ENCODE measurements around the gene CYSRT1. TPM values are rescaled to one million over a fixed set of nuclear protein-coding genes. Genes with fewer than 3 reads are reported as not detected.

Gene CYSRT1
- polyA plus RNA-seq, 12 donors: 0.91 to 3.2 (median 2.1) TPM; not detected in 2

- peak; percentile 96 for DNase-seq
These were observed 1.6 kb upstream of the CYSRT1 start for GRCh38 chr9:137223078-137223970.

DNA sequence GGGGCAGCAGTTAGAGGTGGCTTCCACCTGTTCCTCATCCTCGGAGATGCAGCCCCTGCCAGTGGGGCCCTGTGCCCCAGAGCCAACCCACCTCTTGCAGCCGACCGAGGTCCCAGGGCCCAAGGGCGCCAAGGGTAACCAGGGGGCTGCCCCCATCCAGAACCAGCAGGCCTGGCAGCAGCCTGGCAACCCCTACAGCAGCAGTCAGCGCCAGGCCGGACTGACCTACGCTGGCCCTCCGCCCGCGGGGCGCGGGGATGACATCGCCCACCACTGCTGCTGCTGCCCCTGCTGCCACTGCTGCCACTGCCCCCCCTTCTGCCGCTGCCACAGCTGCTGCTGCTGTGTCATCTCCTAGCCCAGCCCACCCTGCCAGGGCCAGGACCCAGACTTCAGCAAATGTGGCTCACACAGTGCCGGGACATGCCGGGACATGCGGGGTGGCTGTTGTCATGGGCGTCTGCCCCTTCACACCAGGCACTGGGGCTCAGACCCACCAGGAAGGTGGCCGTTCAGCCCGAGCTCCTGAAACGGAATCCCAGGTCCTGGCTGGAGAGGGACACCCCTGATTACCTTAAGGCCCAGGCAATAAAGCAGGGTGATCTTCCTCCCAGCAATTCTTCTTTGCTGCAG lies 841 bp downstream of the CYSRT1 start:
- no peak for DNase-seq

- no peak for DNase-seq
These were observed 1.5 kb downstream of the CYSRT1 start for GRCh38 chr9:137226338-137227053.

- peak; percentile 69 for DNase-seq
These were observed 2.3 kb downstream of the CYSRT1 start, which contains the start of gene RNF224 for GRCh38 chr9:137227054-137227852. RNF224 (plus strand) TSS chr9:137227502; CDS start chr9:137228336, 834 bp downstream.

DNA sequence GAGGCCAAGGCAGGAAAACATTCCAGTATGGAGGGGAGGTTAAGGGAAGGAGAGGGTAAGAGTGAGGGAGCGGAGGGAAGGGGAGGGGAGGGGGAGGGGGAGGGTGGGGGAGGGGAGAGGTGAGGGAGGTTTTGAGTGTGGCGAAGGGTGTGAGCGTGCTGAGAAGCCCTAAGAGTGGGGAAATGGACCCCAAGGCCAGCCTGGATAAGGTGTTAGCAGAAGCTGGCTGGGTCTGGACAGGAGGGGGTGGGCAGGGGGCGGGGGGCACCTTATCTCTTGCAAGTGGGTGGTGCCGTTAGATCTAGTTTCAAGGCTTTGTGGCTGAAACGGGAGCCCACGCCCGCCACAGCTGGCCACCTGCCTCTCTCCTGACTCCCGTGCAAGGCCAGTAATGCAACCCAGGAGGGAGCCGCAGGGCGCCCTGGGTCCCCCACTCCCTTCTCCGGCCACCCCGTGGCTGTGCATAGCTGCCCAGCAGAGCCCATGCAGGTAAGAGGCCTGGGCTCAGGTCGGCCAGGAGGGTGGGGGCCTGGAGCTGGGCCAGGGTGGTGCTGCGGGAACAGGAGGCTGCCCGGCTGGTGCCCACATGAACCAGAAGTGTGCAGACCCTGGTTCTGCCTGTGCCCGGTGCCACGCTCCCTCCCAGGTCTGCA lies 3.0 kb downstream of the CYSRT1 start:
- no peak for DNase-seq

DNA sequence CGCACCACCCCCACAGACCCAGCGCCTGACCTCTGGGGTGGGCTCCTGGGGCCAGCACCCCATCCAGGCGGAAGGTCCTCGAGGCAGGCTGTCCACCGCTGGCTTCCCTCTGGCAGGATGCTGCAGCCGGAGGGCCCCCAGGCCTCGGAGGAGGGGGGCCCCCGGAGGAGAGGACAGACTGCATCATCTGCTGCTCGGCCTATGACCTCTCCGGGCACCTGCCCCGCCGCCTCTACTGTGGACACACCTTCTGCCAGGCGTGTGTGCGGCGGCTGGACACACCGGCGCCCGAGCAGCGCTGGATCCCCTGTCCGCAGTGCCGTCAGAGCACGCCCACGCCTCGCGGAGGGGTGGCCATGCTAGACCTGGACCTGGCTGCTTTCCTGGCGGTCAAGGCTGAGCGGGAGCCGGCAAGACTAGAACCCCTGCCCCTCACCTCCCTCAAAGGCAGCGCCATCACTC lies 3.6 kb downstream of the CYSRT1 start:
- DNase-seq: no peak

GRCh38 chr9:137228968-137229896 lies 4.3 kb downstream of the CYSRT1 start:
- no peak for DNase-seq

GRCh38 chr9:137229903-137230704 lies 5.1 kb downstream of the CYSRT1 start:
- DNase-seq: no peak

DNA sequence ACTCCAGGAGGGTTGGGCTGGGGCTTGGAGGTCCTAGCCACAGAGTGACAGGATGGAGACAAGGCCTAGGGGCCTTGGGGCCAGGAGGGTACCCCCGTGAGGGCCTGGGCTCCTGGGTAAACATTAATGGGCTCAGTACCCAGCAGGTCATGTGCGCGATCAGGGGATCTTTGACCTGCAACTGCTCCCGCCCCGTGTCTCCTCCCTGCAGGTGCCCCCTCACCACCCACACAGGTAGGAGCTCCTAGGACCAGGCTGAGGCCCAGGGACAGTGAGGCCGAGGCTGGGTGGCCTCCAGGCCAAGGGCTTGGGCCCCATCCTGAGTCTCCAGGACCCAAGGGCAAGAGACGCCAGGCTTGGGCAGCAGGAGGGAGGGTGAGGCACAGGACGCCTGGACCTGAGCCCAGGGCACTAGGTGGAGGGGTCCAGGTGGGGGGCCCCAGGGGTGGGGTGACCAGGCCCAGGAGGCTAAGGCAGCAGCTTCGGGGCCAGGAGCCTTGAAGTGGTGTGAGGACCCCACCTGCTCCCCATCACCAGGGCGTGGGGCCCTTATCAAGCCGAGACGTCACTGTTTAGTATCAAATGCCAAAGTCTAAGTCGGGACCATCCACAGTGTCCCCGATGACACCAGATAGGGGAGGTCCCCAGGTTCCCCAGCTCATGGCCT lies 5.9 kb downstream of the CYSRT1 start, which contains the start of gene SLC34A3:
Gene SLC34A3 (plus strand): TSS at position 197 of the 667 bp plus-strand sequence. CDS start 802 bp downstream, outside the sequence.
- no peak for DNase-seq

DNA sequence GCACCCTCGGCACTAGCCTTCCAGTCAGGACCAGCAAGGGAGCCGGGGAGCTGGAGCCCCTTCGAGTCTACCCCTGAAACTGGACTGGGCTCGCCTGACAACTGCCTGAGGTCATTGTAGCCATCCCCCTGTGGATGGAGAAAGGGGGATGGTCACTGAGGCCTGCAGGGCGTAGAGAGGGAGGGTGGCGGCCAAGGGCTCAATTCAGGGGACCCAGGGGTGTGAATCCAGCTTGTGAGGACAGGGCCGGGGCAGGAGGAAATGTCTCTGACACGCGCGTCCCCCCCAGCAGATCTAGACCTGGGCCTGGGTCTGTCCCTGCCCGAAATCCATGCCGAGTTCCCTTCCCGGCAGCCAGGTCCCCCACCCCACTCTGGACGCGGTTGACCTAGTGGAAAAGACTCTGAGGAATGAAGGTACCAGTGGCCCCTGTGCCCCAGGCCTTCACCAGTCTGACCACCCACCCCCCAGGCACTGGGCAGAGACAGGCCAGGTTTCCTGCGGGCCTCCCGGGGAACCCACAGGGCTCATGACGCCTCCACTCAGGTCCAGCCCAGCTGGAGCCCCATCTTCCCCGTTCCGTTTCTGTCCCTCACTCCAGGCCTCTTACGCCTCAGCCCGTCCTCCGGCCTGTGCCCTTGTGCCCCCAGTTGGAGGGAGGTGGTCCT lies 6.5 kb downstream of the CYSRT1 start:
- DNase-seq: no peak

- DNase-seq: no peak
These were observed 7.1 kb downstream of the CYSRT1 start for GRCh38 chr9:137232101-137232500.

DNA sequence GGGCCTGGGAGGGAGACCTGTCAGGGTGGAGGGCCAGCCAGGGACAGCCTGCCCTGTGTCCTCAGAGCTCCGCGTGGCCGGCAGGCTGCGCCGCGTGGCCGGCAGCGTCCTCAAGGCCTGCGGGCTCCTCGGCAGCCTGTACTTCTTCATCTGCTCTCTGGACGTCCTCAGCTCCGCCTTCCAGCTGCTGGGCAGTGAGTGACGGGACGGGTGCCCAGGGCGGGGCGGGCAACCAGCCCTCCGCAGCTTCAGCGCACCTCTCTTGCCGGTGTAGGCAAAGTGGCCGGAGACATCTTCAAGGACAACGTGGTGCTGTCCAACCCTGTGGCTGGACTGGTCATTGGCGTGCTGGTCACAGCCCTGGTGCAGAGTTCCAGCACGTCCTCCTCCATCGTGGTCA lies 7.5 kb downstream of the CYSRT1 start:
- no peak for DNase-seq

- DNase-seq: no peak
These were observed 8.4 kb downstream of the CYSRT1 start for GRCh38 chr9:137233143-137233980.

DNA sequence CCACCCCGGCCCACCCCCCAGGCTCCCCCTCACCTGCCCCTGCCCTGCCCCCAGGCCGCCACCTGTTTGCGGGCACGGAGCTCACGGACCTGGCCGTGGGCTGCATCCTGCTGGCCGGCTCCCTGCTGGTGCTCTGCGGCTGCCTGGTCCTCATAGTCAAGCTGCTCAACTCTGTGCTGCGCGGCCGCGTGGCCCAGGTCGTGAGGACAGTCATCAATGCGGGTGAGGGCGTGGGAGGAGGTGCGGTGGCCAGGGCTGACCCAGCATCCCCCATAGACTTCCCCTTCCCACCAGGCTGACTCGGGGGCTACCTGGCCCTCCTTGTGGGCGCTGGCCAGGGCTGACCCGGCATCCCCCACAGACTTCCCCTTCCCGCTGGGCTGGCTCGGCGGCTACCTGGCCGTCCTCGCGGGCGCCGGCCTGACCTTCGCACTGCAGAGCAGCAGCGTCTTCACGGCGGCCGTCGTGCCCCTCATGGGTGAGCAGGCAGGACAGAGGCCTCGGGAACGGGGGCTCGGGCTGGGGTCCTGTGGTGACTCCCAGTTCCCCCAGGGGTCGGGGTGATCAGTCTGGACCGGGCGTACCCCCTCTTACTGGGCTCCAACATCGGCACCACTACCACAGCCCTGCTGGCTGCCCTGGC lies 9.2 kb downstream of the CYSRT1 start:
- DNase-seq: no peak

- DNase-seq: no peak
These were observed 9.9 kb downstream of the CYSRT1 start for GRCh38 chr9:137234758-137235423.

Measured in muscle of arm (tissue), 12 donors.